Mucosa of rectum (tissue), 2 donors: ENCODE measurements around the gene CYTH1.

ENCODE experiments used
- H3K27ac ChIP-seq, 2 donors: one replicate each; pipeline ENCODE4 v1.7.0; 2013; ENCODE audit warnings: inconsistent platforms in 2 of 2, low read depth in 2 of 2, low read length in 2 of 2
- H3K27me3 ChIP-seq, 2 donors: one replicate each; pipeline ENCODE4 v1.7.0; 2013; ENCODE audit warnings: low read length in 2 of 2; ENCODE audit not compliant: control insufficient read depth in 2 of 2, insufficient read depth in 2 of 2
- H3K36me3 ChIP-seq, 2 donors: one replicate each; pipeline ENCODE4 v1.7.0; 2013; ENCODE audit warnings: low read length in 2 of 2; ENCODE audit not compliant: control insufficient read depth in 2 of 2, insufficient read depth in 2 of 2
- H3K4me1 ChIP-seq, 2 donors: one replicate each; pipeline ENCODE4 v1.7.0; 2013; ENCODE audit warnings: low read length in 2 of 2, mild to moderate bottlenecking in 1 of 2; ENCODE audit not compliant: control insufficient read depth in 2 of 2, insufficient read depth in 2 of 2
- H3K4me3 ChIP-seq, 2 donors: one replicate each; pipeline ENCODE4 v1.7.0; 2013; ENCODE audit warnings: low read length in 2 of 2
- H3K9ac ChIP-seq, 2 donors: one replicate each; pipeline ENCODE4 v1.7.0; 2013; ENCODE audit warnings: low read length in 2 of 2, low read depth in 1 of 2, mild to moderate bottlenecking in 1 of 2
- H3K9me3 ChIP-seq, 2 donors: one replicate each; pipeline ENCODE4 v1.7.0; 2013; ENCODE audit warnings: low read length in 2 of 2; ENCODE audit not compliant: control insufficient read depth in 2 of 2
- donor health status: healthy.
- donor health status: Normal muscosa, but diverticular disease.

The CYTH1 gene

DNA sequence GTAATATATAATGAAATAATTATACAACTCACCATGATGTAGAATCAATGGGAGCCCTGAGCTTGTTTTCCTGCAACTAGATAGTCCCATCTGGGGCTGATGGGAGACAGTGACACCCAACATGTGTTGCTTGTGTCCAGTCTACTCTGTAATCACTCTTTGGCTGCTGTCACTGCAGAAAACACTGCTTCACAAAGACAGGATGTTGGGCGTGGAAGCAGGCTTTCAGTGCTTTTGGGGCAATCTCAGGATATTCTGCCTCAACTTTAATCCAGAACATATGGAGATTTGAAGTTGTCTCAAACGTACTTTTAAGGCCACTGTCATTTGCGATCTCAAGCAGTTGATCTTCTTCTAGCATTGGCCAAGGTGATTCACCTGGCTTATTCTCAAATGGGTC is 94.9 kb downstream of the CYTH1 start:
- Histone ChIP-seq H3K4me1 (no peaks in the 10 kb centered on the region), H3K9ac (no peak overlapping the region), H3K36me3 (peaks cover 51 to 55% of the 10 kb centered on the region in 2 donors), H3K27me3 (no peaks in the 10 kb centered on the region), H3K4me3 (no peak overlapping the region), H3K27ac (no peak overlapping the region), H3K9me3 (no peaks in the 10 kb centered on the region)

DNA sequence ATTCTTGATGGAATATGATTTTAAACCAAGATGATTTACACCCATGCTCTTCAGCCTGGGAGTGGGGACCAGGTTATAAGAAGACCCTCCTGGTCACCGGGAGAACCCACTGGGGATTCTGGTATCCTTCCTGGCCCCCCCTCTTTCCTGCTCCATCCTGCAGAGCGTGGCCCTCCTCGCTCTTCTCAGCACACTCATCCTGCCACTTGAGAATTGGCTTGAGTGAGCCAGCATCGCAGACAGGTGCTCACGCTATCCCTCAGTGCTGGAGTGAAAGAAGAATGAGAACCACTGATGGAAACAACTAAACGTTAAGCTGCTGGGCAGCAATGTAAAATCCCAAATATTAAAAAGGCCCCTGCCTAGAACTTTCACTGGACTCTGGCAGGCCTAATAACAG is 98.0 kb downstream of the CYTH1 start:
- Histone ChIP-seq H3K36me3 (peaks cover 51 to 57% of the 10 kb centered on the region in 2 donors), H3K9ac (no peak overlapping the region), H3K27ac (no peak overlapping the region), H3K4me1 (no peaks in the 10 kb centered on the region), H3K9me3 (no peaks in the 10 kb centered on the region), H3K4me3 (no peak overlapping the region), H3K27me3 (no peaks in the 10 kb centered on the region)

DNA sequence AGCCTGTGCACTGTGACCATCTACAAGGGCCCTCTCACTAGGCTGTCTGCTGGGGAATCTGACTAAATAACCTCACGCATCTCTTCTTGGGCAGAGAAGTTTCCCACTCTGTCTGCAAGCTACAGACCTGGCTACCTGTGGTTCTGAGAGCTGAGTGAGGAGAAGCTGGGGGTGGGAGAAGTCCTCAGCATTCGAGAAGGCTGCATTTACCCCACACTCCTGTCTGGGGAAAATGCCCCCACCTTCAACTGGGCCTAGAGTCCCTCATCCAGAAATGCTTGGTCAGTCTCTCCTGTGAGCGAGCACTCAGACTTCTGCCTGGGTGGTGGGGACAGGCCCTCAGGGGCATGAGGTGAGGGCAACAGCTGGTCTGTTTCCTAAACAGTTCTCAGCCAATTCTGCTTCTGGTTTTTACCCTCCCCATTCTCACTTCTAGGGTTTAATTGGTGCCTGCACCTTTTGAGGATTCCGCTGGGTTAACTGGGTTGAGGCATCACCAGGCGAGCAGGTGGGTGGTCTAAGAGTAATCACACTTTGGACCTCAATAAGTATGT is 98.6 kb downstream of the CYTH1 start:
- Histone ChIP-seq H3K4me3 (no peak overlapping the region), H3K4me1 (no peaks in the 10 kb centered on the region), H3K27me3 (no peaks in the 10 kb centered on the region), H3K9me3 (no peaks in the 10 kb centered on the region), H3K27ac (no peak overlapping the region), H3K9ac (no peak overlapping the region), H3K36me3 (peaks cover 51 to 57% of the 10 kb centered on the region in 2 donors)

DNA sequence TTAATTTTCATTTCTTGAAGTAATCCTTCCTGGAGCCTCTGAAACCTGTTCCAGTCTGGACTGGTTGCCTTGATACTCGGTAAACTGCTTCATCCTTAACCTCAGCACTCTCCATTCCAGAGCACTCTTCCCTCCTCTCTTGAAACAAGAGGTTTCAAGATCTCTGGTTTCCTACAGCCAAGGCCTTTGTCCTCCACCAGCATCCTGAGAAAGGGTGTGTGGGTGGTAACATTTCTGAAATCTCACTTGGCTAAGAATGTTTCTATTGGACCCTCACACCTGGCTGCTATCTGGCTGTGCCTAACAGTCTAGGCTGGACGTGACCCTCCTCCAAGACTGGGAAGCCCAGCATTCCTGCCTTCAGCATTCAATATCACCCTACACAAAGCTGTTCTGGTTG is 99.7 kb downstream of the CYTH1 start:
- Histone ChIP-seq H3K27me3 (no peaks in the 10 kb centered on the region), H3K4me1 (no peaks in the 10 kb centered on the region), H3K27ac (no peak overlapping the region), H3K9me3 (no peaks in the 10 kb centered on the region), H3K9ac (no peak overlapping the region), H3K36me3 (peaks cover 50 to 55% of the 10 kb centered on the region in 2 donors), H3K4me3 (no peak overlapping the region)

DNA sequence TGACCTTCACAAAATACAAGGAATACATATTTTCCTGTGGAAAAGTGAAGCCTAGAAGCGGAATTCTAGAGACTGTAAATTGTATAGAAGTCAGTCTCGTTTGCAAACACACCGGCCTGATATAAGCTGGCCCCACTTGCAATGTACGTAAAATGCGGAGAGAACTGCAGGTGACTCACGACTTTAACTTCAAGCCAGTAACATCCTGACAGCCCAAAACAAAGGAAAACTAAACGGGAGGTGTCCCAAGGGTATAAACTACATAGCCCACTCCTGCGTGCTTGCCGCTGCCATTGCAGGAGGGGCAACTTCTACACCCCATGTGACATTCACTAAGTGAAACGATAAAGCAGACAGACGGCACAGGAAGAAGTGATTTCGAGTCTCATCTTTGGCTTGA is 101.6 kb downstream of the CYTH1 start:
- Histone ChIP-seq H3K9me3 (no peaks in the 10 kb centered on the region), H3K27me3 (no peaks in the 10 kb centered on the region), H3K27ac (no peak overlapping the region), H3K4me3 (no peak overlapping the region), H3K9ac (no peak overlapping the region), H3K36me3 (peaks cover 55 to 66% of the 10 kb centered on the region in 2 donors), H3K4me1 (no peaks in the 10 kb centered on the region)

- H3K9ac ChIP-seq = no peak overlapping the region
- H3K9me3 ChIP-seq = no peaks in the 10 kb centered on the region
- no peak overlapping the region for H3K27ac ChIP-seq
- no peaks in the 10 kb centered on the region for H3K4me1 ChIP-seq
- no peaks in the 10 kb centered on the region for H3K27me3 ChIP-seq
- no peak overlapping the region for H3K4me3 ChIP-seq
- peaks cover 62 to 70% of the 10 kb centered on the region in 2 donors for H3K36me3 ChIP-seq
Measured at GRCh38 chr17:78679495-78680395, 102.3 kb downstream of the CYTH1 start.

GRCh38 chr17:78678711-78679110 is 103.4 kb downstream of the CYTH1 start:
- no peak overlapping the region for H3K27ac ChIP-seq
- no peaks in the 10 kb centered on the region for H3K27me3 ChIP-seq
- H3K36me3 ChIP-seq = peaks cover 67 to 73% of the 10 kb centered on the region in 2 donors
- H3K4me3 ChIP-seq = no peak overlapping the region
- H3K9me3 ChIP-seq = no peaks in the 10 kb centered on the region
- H3K9ac ChIP-seq = no peak overlapping the region
- H3K4me1 ChIP-seq = no peaks in the 10 kb centered on the region

GRCh38 chr17:78678222-78678557 is 103.9 kb downstream of the CYTH1 start:
- Histone ChIP-seq H3K9ac (no peak overlapping the region), H3K4me1 (no peaks in the 10 kb centered on the region), H3K4me3 (no peak overlapping the region), H3K36me3 (peaks cover 73 to 74% of the 10 kb centered on the region in 2 donors), H3K9me3 (no peaks in the 10 kb centered on the region), H3K27ac (no peak overlapping the region), H3K27me3 (no peaks in the 10 kb centered on the region)

DNA sequence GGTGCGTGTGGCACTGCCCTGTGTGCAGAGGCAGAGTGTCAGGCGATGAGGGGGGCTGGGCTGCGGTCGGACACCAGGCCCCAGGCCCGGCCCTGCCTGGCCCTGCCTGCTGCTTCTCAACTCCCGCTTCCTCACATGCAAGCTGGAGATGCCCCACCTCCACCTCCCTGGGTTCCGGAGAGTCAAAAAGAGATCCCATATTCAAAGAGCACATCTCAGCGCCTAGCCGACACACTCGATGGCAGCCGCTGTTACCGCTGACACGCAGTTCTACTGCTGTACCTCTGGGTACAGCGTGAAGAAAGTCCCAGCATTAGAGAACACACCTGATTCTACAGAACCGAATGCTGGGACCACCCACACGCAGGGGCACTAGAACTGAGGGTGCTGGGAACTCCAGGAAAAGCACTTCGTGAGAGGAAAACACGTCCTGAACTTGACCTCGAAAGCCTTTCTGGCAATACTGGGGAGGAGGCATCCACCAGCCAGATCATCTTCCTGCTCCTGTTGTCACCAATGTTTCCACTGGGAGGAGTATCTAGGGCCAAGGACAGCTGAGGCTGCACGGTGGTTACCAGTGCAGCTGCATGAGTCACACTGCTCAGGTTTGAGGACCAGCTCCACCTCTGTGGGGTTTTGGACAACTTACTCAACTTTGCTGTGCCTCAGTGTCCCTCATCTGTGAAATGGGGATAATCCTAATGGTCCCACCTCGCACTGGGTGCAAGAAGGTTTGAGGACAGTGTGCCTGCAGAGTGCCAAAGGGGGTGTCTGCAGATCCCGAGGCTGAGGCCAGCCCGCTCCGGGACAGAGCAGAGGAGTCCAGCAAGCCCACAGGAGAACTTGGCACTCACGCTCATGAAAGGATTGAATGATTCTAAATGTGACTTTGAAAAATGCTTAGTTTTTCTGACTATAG is 104.5 kb downstream of the CYTH1 start:
- no peaks in the 10 kb centered on the region for H3K9me3 ChIP-seq
- H3K9ac ChIP-seq = no peak overlapping the region
- no peak overlapping the region for H3K27ac ChIP-seq
- H3K4me3 ChIP-seq = no peak overlapping the region
- H3K36me3 ChIP-seq = peaks cover 72% of the 10 kb centered on the region in 2 donors
- no peaks in the 10 kb centered on the region for H3K4me1 ChIP-seq
- no peaks in the 10 kb centered on the region for H3K27me3 ChIP-seq
